ENCODE measurements around the gene CCDC149.

DNA sequence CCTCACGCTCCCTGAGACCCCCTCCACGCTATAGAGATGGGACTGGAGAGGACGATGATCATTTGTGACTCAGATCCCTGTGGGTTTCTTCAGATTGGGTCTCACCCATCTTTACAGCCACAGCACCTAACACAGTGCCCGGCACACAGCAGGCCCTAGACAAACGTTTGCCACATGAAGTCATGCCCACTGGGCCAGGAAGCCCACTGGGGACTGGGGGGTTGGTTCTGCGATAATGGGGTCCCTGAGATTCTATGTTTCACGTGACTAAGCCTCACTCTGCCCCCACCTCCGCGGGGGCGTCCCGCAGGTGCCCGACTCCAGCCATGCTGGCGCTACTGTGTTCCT, 113.7 kb downstream of the CCDC149 start:
- TF ChIP-seq POLR2AphosphoS5 (IDR thresholded peaks at IDR 0.05; ENCODE audit: low read depth, low read length): no peak
- TF ChIP-seq, protein P1, sequence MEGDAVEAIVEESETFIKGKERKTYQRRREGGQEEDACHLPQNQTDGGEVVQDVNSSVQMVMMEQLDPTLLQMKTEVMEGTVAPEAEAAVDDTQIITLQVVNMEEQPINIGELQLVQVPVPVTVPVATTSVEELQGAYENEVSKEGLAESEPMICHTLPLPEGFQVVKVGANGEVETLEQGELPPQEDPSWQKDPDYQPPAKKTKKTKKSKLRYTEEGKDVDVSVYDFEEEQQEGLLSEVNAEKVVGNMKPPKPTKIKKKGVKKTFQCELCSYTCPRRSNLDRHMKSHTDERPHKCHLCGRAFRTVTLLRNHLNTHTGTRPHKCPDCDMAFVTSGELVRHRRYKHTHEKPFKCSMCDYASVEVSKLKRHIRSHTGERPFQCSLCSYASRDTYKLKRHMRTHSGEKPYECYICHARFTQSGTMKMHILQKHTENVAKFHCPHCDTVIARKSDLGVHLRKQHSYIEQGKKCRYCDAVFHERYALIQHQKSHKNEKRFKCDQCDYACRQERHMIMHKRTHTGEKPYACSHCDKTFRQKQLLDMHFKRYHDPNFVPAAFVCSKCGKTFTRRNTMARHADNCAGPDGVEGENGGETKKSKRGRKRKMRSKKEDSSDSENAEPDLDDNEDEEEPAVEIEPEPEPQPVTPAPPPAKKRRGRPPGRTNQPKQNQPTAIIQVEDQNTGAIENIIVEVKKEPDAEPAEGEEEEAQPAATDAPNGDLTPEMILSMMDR (IDR thresholded peaks at IDR 0.05): no peak
- no peak for TF ChIP-seq SIN3A (IDR thresholded peaks at IDR 0.05; ENCODE audit: borderline replicate concordance, insufficient read depth, low read depth, low read length)
- TF ChIP-seq, protein P2, sequence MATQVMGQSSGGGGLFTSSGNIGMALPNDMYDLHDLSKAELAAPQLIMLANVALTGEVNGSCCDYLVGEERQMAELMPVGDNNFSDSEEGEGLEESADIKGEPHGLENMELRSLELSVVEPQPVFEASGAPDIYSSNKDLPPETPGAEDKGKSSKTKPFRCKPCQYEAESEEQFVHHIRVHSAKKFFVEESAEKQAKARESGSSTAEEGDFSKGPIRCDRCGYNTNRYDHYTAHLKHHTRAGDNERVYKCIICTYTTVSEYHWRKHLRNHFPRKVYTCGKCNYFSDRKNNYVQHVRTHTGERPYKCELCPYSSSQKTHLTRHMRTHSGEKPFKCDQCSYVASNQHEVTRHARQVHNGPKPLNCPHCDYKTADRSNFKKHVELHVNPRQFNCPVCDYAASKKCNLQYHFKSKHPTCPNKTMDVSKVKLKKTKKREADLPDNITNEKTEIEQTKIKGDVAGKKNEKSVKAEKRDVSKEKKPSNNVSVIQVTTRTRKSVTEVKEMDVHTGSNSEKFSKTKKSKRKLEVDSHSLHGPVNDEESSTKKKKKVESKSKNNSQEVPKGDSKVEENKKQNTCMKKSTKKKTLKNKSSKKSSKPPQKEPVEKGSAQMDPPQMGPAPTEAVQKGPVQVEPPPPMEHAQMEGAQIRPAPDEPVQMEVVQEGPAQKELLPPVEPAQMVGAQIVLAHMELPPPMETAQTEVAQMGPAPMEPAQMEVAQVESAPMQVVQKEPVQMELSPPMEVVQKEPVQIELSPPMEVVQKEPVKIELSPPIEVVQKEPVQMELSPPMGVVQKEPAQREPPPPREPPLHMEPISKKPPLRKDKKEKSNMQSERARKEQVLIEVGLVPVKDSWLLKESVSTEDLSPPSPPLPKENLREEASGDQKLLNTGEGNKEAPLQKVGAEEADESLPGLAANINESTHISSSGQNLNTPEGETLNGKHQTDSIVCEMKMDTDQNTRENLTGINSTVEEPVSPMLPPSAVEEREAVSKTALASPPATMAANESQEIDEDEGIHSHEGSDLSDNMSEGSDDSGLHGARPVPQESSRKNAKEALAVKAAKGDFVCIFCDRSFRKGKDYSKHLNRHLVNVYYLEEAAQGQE (IDR thresholded peaks at IDR 0.05; ENCODE audit: insufficient read depth in 1 of 2, low read depth in 2 of 2, low read length in 1 of 2): no peak

All from Panc1 (cell line).